DLD1 (cell line): ENCODE measurements around the gene C1QTNF2.

Experiments used
- in situ Hi-C: cut with HindIII; loops from 2 replicates; pipeline ENCODE4 v1.10.0; 2017; ENCODE audit warnings: low sequenced_read_pairs

C1QTNF2 gene, protein sequence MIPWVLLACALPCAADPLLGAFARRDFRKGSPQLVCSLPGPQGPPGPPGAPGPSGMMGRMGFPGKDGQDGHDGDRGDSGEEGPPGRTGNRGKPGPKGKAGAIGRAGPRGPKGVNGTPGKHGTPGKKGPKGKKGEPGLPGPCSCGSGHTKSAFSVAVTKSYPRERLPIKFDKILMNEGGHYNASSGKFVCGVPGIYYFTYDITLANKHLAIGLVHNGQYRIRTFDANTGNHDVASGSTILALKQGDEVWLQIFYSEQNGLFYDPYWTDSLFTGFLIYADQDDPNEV

DNA sequence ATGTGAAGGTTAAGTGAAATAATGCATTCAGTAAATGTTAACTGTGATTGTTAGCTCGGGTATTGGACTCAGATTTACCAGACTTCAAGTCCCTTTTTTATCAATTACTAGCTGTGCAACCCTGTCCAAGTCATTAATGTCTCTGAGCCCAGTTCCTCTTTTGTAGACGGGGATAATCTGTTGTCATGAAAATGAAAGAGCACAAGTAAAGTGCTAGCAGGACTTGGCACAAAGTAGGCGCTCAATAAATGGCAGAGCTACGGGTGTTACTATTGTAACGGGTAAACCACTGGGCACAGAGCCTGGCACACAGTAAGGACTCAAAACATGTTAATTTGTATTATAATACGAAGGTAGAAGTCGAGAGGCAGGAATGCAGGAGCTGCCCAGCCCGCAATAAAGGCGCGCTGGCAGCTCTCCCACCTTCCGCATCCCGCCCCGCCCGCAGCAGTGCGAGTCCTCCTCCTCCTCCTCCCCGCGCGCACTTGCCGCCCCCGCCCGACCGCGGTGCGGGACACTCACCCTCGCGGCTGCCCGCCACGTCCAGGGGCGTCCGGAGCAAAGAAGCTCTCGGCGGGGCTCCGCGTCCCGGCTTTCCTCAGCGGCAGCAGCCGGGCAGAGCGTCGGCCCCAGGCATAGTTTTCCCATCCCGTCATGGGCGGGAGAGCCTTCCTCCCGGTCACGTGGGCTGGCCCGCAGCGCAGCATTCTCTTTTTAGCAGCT, at the start of gene C1QTNF2:
C1QTNF2 (minus strand) TSS at position 637 of the 723 bp plus-strand sequence. CDS start 15,615 bp downstream, outside the sequence.
- in situ Hi-C loops: no loop called here

DNA sequence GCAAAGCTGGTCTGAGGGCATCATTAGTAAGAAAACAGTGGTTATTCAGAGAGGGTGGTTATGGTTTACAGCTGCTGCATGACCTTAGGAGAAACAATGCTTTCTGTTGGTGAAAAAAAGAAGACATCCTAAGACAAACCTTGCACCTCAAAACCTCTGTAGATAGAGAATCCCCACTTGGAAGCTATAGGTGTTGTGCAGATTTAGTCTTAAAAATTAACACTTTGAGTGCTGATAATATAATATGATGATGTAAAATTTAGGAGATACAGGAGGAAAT, 49.8 kb upstream of the C1QTNF2 start:
- in situ Hi-C loops: no loop called here

DNA sequence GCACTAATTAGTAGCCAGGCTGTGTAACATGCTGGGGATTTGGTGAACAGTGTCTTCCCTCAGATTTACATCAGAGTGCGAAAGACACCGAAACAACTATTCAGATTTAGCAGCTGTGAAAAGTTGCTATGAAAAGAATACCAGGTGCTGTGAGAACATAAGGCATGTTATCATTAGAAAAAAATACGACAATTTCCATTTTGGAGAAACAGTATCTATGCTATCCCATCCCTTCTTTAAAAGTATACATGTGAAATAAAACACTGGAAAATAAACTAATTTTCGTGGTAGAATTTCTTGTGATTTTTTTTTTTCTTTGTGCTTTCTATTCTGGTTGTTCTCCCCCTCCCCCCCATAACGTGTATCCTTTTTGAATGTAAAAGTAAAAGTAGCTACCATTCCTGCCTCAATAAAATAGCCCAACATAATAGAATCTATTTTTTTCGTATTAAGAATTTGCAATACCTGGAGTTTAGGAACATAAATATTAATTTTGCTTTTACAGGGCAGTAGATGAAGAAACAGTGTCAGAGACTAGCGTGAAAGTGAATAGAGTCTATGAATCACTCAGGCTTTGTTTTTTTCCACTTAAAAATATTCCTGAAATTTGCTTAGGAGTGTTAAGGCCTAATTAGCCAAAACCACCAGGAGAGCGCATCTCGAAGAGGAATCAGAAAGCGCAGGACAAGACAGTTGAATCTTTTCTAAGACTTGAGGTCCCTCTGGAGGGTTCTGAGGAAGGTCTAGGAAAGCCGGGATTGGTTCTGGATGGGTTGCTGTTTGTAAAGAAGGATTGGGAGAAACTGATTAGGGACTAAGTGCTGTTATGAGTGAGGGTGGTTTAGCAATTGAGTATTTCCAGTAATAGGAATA, 49.3 kb upstream of the C1QTNF2 start:
- in situ Hi-C loops: no loop called here

DNA sequence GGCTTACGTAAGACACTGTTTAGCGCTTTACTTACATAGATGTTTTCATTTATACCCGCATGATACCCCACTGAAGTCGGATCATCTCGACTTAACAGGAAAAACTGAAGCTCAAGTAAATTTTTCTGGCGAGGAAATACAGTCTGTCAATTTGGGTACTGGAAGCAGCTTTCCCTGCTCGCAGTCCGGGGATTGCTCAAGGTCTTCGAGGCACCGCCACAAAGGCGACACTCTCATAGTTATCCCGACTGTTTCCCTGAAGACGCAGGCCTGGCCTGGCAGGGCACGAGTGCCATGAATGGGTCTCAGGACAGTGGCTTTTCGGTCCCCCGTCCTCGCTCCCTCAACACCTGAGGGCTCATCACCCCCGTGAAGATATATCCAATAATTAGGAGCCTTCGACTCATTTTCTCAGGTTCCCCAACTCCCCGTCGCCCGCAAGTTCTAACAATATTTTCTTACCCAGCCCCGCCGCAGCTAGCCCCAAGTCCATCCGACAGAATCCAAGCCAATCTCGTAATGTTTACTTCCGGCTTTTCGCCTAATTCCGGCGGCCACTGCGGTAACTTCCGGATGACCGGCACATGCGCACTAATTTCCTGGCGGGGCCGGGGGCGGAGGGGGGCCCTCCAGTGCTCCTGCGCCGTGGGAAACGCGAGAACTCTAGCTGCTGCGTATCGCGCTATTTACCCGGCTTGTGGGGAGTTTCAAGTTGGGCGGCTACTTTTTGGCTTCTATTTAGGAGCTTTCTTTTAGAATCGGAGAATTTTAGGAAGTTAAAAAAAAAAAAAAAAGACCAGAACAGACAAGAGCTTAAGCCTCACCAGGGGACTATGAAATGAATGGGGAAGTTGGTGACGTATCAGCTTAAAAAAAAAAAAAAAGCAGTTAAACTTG, 48.4 kb upstream of the C1QTNF2 start, which contains the start of gene SLU7:
SLU7 (minus strand) TSS at position 521 of the 897 bp plus-strand sequence. CDS start 3,787 bp downstream, outside the sequence.
- in situ Hi-C loops: no loop called here

DNA sequence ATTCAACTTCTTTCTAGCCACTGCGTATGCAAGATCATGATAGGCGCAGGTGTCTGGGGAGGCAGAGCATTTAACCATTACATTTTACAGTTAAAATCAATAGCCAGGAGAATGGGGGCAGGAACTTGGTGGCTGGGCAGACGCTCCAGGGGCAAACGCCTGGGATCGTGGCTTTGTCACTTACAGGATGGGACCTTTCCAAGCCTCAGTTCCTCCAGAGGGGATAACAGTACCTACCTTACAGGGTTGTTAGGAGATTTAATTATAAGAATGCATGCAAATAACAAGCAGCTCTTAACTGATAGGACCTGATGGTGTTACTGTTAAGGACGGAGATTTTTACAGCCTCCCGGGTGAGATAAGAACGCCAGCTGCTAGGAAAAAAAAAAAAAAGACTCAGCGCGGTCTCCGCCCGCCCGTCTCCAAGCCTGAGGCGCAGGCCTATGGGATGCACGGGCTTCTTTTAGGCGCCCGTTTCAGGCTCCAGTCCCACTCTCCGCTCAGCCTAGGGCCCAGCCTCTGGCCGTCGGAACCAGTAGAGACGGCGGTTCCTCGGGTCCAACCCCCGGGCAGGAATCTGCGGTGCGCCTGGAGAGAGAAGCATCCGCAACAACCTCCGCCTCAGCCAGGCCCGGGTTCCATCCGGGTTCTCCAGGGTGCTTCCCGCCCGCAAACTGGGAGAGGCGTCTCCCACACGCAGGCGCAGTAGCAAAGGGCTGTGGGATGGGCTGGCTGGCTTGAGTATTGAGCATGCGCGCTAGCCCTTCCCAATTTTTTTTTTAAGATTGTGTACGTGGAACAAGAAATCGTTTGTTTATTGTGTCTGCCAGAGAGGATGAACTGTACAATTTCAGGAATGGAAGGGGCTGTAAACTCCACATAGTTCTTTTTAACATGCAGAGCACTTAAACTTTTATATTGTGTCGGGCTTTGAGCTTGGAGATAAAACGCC, 29.3 kb upstream of the C1QTNF2 start, which contains the start of gene FAM200C:
FAM200C (minus strand) TSS at position 653 of the 952 bp plus-strand sequence. CDS start 4,564 bp downstream, outside the sequence.
- in situ Hi-C loops: no loop called here

DNA sequence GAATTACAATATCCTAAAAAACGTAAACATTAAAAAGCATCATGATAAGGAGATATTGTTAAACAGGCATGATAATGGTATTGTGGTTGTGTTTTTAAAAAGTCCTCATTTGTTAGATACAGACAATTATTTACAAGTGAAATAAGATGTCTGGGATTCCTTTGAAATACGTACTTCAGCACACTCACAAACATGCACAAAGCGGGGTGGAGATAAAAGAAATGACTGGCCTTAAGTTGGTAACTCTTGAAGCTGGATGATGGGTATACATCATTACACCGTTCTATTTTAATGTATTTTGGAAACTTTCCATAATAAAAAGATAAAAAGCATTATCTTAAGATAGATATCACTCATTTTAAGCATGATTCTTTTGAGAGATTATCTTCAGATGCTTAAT, 28.4 kb upstream of the C1QTNF2 start:
- in situ Hi-C loops: no loop called here

DNA sequence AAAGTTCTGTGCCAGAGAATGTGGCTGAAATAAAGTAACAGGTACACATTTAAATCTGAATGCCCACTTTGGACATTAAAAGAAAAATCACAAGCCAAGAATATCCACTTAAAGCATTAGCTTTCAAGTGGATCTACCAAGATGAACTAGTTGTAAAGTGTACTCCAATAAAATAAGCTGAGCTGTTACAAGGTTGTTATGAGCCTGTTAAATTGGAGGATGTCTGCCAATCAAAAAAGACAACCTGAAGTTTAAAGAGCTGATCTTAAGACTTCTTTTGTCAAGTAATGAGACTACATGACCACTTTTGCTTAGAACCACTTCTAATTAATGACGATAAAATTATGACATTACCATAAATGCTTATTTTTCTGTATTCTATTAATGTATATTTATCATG, 27.1 kb upstream of the C1QTNF2 start:
- in situ Hi-C loops: no loop called here

DNA sequence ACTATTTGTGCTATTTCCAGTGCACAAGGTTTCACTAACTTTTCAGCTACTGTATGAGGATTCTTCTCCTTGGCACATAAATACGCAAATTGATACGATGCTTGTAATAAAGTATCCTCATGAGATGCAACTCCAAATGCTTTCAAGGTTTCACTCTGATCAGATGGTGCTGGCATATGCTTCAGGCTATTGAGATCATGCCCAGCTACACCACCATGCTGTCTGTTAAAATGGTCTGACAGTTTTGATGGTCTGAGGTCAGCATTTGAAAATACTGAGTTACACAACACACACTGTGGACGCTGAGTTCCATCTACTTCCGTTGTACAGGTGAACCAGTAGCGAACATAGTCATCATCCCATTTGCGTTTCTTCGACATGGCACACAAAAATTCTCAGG, 24.7 kb upstream of the C1QTNF2 start:
- in situ Hi-C loops: no loop called here

DNA sequence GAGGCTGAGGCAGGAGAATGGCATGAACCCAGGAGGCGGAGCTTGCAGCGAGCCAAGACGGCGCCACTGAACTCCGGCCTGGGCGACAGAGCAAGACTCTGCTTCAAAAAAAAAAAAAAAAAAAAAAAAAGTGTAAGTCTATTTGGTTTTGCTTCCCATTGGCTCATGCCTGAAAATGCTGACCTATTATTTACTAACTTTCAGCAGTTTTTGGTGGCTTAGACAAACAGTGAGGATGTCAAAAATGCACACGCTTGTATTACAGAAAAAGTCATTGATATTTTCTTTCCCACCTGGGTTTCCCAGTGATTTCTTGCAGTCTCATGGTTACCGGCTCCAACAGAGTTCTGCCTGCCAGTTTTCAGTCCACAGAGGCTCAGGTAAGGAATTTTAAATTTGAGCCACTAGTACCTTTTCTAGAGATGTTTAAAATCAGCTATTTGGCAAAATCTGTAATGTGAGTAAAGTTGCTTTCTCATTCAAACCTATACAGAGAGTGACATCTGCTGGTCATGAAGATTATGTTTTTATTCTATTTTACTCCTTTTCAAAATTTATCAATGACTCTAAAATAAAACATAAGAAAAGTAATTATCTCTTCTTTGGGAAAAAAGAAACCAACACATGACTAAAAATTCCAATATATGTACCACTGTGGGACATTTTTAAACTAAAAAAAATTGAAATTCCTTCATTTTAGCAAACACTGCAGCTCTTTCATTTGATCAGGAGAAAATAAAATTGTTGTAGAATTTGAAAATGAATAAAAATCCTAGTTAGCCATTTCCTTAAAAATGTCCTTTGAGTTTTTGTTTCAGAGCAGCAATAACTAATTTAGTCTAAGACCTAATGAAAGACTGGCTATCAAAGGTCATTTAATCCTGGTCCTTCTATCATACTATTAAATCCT, 20.6 kb upstream of the C1QTNF2 start:
- in situ Hi-C loops: no loop called here

DNA sequence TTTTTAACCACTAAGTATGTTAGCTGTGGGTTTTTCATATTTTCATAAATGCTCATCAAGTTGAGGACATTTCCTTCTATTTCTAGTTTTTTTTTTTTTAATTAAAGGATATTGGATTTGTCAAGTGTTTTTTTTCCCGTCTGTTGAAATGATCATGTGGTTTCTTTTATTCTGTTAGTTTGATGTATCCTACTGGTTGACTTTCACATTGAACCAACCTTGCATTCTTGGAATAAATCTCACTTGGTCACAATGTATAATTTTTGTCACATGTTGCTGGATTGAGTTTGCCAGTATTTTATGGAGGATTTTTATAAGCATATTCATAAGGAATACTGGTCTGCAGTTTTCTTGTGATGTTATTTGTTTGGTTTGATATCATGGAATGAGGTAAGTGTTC, 17.0 kb upstream of the C1QTNF2 start:
- in situ Hi-C loops: no loop called here

DNA sequence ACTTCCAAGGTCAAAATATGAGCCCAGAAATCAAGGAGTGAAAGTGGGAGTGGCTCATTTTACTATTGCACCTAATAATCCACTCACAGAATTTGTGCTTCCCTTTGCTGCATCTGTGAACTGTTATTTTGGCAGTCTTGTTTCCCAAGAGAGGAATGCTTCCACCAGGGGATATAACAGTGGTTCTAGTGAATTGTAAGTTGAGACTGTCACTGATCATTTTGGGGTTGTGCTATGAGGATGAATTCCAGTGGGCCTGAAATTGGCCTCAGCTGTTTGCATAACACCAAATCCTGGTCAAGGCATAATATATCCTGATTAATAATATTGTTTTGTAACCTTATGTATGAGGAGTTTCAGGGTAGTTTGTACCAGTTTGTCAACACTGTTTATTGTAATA, 15.1 kb upstream of the C1QTNF2 start:
- in situ Hi-C loops: no loop called here

DNA sequence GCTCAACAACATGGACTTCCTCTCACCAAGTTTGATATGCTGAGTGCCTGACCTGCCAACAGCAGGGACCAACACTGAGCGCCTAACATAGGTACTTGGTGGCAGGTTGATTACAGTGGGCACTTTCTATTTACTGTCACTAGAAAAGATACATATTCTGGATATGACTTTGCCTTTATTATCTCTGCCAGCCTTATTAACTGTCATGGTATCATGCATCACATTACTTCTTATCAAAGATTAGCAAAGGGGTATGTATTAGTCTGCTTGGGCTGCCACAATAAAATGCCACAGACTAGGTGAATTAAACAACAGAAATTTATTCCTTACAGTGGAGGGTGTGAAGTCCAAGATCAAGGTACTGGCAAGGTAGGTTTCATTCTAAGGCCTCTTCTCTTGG, 14.3 kb upstream of the C1QTNF2 start:
- in situ Hi-C loops: no loop called here

DNA sequence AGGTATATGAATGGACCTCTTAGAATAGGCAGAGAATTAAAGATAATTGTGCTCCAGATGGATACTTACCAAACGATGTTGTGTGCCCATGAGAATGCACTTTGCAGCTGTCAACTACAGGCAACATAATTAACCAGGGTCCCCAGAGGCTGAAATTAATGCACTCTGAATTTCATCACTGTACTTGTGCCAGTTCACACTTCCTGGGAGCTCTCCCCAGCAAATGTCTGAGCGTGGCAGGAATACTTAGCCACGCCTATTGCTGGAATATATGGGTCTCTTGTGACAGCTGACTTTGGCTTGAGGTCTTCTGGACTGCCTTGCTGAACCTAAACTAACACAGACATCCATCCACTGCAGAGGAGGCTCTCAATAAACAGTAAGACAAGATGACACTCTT, 11.9 kb upstream of the C1QTNF2 start:
- in situ Hi-C loops: no loop called here

DNA sequence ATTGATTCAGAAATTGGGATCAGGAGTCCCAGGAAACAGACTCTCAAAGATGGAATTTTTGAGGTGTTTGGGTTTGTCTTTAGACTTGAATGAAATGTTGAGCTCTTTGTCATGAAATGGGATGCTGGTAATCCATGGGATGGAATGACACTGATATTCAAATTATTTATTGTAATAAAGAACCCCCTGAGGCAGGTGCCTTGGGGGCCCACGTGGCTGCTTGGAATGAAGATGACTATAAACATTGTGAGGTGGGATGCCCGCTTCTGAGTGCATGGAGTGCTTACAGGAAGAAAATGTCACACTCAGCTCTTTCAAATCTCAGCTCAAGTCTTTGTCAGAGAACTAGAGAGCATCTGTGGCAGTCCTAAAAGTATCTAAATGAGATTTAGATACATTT, 9.6 kb upstream of the C1QTNF2 start:
- in situ Hi-C loops: no loop called here

DNA sequence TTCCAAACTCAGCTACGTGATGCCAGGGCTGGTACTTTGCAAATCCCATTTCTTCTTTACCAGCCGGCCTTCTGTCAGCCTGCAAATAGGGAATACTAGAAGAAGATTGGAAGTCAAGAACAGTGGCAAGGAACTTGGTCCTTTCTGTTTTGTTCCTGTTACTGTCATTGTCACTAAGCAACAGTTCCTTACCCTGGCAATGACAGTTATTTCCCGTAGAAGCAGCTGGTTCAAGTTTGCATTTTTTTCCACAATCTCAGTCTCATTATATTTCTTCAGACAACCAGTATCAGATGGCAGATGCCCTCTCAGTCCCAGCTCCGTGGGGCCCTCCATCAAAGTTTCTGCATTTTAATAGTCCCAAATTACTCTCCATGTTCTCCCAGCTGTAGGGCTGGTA, 9.1 kb upstream of the C1QTNF2 start:
- in situ Hi-C loops: no loop called here

DNA sequence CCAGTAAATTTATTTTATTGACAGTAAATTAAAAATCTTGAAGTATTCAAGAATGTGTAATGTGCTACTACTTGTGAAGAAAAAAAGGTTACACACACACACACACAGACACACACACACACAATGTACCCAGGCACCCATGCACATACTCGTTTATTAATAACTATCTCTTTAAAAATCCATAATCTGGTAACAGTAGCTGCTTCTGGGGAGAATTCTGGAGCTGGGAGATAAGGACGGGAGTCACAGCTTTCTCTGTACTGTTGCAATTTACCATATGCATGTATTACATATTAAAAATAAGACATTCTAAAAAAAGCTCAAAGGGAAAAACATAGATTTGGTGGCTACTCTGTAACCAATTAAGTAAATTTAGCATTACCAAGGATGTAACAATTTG, 7.9 kb upstream of the C1QTNF2 start:
- in situ Hi-C loops: no loop called here

DNA sequence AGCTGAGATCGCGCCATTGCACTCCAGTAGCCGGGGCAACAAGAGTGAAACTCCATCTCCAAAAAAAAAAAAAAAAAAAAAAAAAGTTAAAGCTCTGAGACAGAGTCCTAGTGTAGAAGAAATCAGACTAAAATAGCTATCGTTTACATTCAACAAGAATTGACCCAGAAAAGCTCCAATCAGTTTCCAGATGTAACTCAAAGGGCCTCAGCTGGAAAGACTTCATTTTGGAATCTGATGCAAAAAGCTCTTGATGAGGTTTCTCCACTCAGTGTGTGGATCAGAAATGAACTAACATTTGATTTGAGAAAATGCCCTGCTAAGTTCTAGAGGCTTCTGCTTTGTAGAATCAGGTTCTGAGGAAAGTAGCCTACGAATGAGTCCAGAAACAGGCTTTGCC, 7.2 kb upstream of the C1QTNF2 start:
- in situ Hi-C loops: no loop called here

DNA sequence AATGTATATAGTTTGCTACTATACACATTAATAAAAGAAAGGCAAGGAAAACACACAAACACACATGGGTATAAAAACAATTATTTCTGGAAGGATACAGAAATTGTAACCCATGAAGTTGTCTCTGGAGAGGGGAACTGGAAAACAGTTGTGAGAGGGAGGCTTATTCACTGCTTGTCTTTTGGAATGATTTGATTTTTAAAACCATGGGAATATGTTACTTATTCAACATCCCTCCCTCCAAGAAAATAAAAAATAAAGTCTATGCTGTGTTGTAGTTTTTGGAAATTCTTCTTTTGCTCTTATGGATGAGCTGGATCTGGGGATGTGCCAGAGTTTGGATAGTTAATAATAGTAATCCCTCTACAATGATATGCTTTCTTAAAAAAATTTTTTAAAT, 6.0 kb upstream of the C1QTNF2 start:
- in situ Hi-C loops: no loop called here
